Panc1 (cell line): Measurements from ENCODE around the gene ADGRL3. TPM values are rescaled to one million over a fixed set of nuclear protein-coding genes. Genes with fewer than 3 reads are reported as not detected.

ENCODE experiments used
- ATAC-seq: fragments of 200-7000 bp; cut with Tn5 transposase; 2 replicates; pipeline ENCODE4 v1.9.1; 2020; ENCODE audit warnings: mild to moderate bottlenecking, moderate library complexity
- BruUV-seq: library from RNA; stranded (reverse); fragments of 400-500 nt; replicated peaks from 2 replicates; lab custom pipeline; 2021; lab: Mats Ljungman, UMichigan
- CTCF ChIA-PET: fragments of 300-600 bp; sonication (Branson Sonifier 250); formaldehyde crosslinking; loops from one replicate; lab custom pipeline; 2022; ENCODE audit warnings: antibody characterized with exemption; lab: Charles Lee
- POLR2A ChIA-PET: fragments of 300-600 bp; sonication (Branson Sonifier 250); formaldehyde crosslinking; loops from one replicate; lab custom pipeline; 2022; ENCODE audit warnings: antibody characterized with exemption; lab: Charles Lee
- DNase-seq: peaks from one replicate; pipeline ENCODE4 v3.0.0-alpha.2; 2010; ENCODE audit warnings: low read depth, low spot score
- H3K27ac ChIP-seq: 2 replicates; pipeline ENCODE4 v1.5.1; 2011; ENCODE audit warnings: mild to moderate bottlenecking, low read length, inconsistent platforms
- H3K27me3 ChIP-seq: fragments of 200-500 bp; sonication (Bioruptor generic); 2 replicates; pipeline ENCODE4 v1.6.0; 2014; ENCODE audit warnings: low read length, inconsistent platforms; ENCODE audit not compliant: control insufficient read depth, insufficient read depth
- H3K36me3 ChIP-seq: fragments of 200-500 bp; sonication (Bioruptor generic); 2 replicates; pipeline ENCODE4 v1.5.1; 2014; ENCODE audit warnings: inconsistent platforms, mild to moderate bottlenecking, low read length, moderate library complexity; ENCODE audit not compliant: control insufficient read depth, insufficient read depth
- H3K4me1 ChIP-seq: 2 replicates; pipeline ENCODE4 v1.5.1; 2011; ENCODE audit warnings: inconsistent platforms, mild to moderate bottlenecking, low read length, moderate library complexity; ENCODE audit not compliant: control insufficient read depth, insufficient read depth
- H3K4me3 ChIP-seq, 2 experiments: 2 replicates each; pipeline ENCODE4 v1.5.1; 2011 to 2012; ENCODE audit warnings: low read depth in 2 of 2, low read length in 2 of 2, mild to moderate bottlenecking in 2 of 2, inconsistent platforms in 1 of 2, moderate library complexity in 1 of 2
- H3K9me3 ChIP-seq: fragments of 200-500 bp; sonication (Bioruptor generic); 2 replicates; pipeline ENCODE4 v1.5.1; 2014; ENCODE audit warnings: low read depth, mild to moderate bottlenecking, inconsistent platforms, low read length, moderate library complexity; ENCODE audit not compliant: control insufficient read depth, insufficient read depth
- POLR2AphosphoS5 ChIP-seq: IDR thresholded peaks from 2 replicates; pipeline ENCODE4 v1.6.1; 2012; ENCODE audit warnings: mild to moderate bottlenecking, low read depth, low read length, moderate library complexity
- SIN3A ChIP-seq: IDR thresholded peaks from 2 replicates; pipeline ENCODE4 v1.6.1; 2012; ENCODE audit warnings: low read depth, mild to moderate bottlenecking, low read length, moderate library complexity, borderline replicate concordance; ENCODE audit not compliant: insufficient read depth
- TCF7L2 ChIP-seq: IDR thresholded peaks from 2 replicates; pipeline ENCODE4 v1.6.1; 2011; ENCODE audit warnings: mild to moderate bottlenecking, low read depth, low read length, inconsistent platforms
- in situ Hi-C: cut with HindIII; loops from 2 replicates; pipeline ENCODE4 v1.10.0; 2016; ENCODE audit warnings: low sequenced_read_pairs, low pct_unique_long_range_greater_than_20kb
- intact Hi-C: fragments of 100-400 bp; cut with micrococcal nuclease; formaldehyde crosslinking; loops from one replicate; pipeline ENCODE4 v1.10.0; 2022; ENCODE audit not compliant: unreplicated experiment
- total RNA-seq: library from RNA; stranded (reverse); gene quantifications from one replicate; pipeline ENCODE4 v1.2.1, GENCODE V29; 2021; ENCODE audit not compliant: unreplicated experiment
- TF ChIP-seq, protein P1 (sequence below): fragments of 450-650 bp; IDR thresholded peaks from 2 replicates; pipeline ENCODE4 v1.5.1; 2017; ENCODE audit warnings: mild to moderate bottlenecking
- TF ChIP-seq, protein P2 (sequence below), 2 experiments: IDR thresholded peaks; 2 replicates each; pipeline ENCODE4 v1.6.1; 2011 to 2012; ENCODE audit warnings: low read depth in 2 of 2, control low read depth in 1 of 2, low read length in 1 of 2, mild to moderate bottlenecking in 1 of 2, moderate library complexity in 1 of 2; ENCODE audit not compliant: insufficient read depth in 1 of 2

Gene ADGRL3
- total RNA-seq, 1 experiment from 2014 or later = 0.23 TPM

DNA sequence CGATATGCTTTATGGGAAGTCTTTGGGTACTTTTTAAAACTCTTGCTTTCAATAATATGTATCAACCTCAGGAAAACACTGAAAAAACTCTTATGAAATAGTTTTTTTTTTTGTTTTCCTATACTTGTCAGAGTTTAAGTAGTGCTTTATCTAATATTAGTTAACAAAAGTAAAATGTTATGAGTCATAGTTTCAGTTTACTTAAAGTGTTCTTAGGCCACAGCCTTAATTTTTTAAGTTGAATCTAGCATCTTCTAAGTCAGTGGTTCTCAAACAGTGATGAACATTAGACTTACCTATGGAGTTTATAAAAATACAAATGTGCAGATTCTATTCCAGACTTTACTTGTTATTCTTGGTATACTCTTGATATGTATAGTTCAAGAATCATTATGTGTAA lies 26.3 kb upstream of the ADGRL3 start:
- Histone ChIP-seq H3K4me1 (no peaks in the 10 kb centered on the region), H3K36me3 (no peaks in the 10 kb centered on the region), H3K4me3 (no peak overlapping the region), H3K9me3 (no peaks in the 10 kb centered on the region), H3K27me3 (no peaks in the 10 kb centered on the region), H3K27ac (no peak overlapping the region)
- DNase-seq (no peak), ATAC-seq (no peak)
- in situ Hi-C loops (no loop called here), intact Hi-C loops (no loop called here)
- no TSS peak for BruUV-seq
- CTCF ChIA-PET = no interaction called here
- POLR2A ChIA-PET = no interaction called here
- TF ChIP-seq POLR2AphosphoS5 = no peak
- TF ChIP-seq SIN3A = no peak
- no peak for TF ChIP-seq TCF7L2
- TF ChIP-seq, protein P1, sequence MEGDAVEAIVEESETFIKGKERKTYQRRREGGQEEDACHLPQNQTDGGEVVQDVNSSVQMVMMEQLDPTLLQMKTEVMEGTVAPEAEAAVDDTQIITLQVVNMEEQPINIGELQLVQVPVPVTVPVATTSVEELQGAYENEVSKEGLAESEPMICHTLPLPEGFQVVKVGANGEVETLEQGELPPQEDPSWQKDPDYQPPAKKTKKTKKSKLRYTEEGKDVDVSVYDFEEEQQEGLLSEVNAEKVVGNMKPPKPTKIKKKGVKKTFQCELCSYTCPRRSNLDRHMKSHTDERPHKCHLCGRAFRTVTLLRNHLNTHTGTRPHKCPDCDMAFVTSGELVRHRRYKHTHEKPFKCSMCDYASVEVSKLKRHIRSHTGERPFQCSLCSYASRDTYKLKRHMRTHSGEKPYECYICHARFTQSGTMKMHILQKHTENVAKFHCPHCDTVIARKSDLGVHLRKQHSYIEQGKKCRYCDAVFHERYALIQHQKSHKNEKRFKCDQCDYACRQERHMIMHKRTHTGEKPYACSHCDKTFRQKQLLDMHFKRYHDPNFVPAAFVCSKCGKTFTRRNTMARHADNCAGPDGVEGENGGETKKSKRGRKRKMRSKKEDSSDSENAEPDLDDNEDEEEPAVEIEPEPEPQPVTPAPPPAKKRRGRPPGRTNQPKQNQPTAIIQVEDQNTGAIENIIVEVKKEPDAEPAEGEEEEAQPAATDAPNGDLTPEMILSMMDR = no peak
- TF ChIP-seq, protein P2, sequence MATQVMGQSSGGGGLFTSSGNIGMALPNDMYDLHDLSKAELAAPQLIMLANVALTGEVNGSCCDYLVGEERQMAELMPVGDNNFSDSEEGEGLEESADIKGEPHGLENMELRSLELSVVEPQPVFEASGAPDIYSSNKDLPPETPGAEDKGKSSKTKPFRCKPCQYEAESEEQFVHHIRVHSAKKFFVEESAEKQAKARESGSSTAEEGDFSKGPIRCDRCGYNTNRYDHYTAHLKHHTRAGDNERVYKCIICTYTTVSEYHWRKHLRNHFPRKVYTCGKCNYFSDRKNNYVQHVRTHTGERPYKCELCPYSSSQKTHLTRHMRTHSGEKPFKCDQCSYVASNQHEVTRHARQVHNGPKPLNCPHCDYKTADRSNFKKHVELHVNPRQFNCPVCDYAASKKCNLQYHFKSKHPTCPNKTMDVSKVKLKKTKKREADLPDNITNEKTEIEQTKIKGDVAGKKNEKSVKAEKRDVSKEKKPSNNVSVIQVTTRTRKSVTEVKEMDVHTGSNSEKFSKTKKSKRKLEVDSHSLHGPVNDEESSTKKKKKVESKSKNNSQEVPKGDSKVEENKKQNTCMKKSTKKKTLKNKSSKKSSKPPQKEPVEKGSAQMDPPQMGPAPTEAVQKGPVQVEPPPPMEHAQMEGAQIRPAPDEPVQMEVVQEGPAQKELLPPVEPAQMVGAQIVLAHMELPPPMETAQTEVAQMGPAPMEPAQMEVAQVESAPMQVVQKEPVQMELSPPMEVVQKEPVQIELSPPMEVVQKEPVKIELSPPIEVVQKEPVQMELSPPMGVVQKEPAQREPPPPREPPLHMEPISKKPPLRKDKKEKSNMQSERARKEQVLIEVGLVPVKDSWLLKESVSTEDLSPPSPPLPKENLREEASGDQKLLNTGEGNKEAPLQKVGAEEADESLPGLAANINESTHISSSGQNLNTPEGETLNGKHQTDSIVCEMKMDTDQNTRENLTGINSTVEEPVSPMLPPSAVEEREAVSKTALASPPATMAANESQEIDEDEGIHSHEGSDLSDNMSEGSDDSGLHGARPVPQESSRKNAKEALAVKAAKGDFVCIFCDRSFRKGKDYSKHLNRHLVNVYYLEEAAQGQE (IDR thresholded peaks at IDR 0.05; ENCODE audit: insufficient read depth in 1 of 2, low read depth in 2 of 2, low read length in 1 of 2) = no peak

DNA sequence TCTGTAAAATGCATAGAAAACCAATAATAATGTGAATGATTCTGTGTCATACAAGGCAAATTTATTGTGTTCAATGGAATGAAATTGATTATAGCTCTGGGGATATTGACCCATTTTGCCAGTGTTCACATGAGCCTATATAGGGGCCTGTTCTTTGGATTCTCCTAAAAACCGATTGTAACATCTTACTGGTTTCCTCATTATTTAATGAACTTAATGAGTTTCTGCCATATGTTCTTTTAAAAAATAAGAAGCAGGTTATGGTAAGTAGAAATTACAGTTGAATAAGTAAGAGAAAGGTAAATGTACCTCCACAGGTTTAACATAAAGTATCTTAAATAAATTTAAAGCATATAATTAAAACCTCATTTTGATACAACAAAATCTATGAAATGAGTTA lies 24.6 kb upstream of the ADGRL3 start:
- in situ Hi-C loops = no loop called here
- no peaks in the 10 kb centered on the region for H3K4me1 ChIP-seq
- intact Hi-C loops = no loop called here
- ATAC-seq = no peak
- H3K4me3 ChIP-seq = no peak overlapping the region
- POLR2A ChIA-PET = no interaction called here
- no peaks in the 10 kb centered on the region for H3K36me3 ChIP-seq
- DNase-seq = no peak
- no peaks in the 10 kb centered on the region for H3K9me3 ChIP-seq
- TF ChIP-seq TCF7L2 (no peak), SIN3A (no peak), POLR2AphosphoS5 (no peak)
- TF ChIP-seq, protein P1 = no peak
- TF ChIP-seq, protein P2 (IDR thresholded peaks at IDR 0.05; ENCODE audit: insufficient read depth in 1 of 2, low read depth in 2 of 2, low read length in 1 of 2) = no peak
- CTCF ChIA-PET = no interaction called here
- BruUV-seq = no TSS peak
- H3K27me3 ChIP-seq = no peaks in the 10 kb centered on the region
- H3K27ac ChIP-seq = no peak overlapping the region
